ENCODE results near the gene RGPD5. TPM values are rescaled to one million over a fixed set of nuclear protein-coding genes. Genes with fewer than 3 reads are reported as not detected.
"Not testable (repeated sequence)": the region's sequence is repeated elsewhere in the genome, so short reads cannot be mapped to it uniquely, and the experiment has no call there.

RGPD5 gene
- total RNA-seq (10 to 100 TPM; 22.0 to 64.9 (median 36.8) TPM), polyA plus RNA-seq (10 to 100 TPM in 1 of 3 donors, 1 to 10 TPM in 2; 3.3 to 11.0 (median 3.9) TPM)
- long read RNA-seq, donor 1, full-length matches to known transcripts, result 2 of 8 reads
- long read RNA-seq, donor 1, partial matches to known transcripts, result 2 of 8 reads
- long read RNA-seq, donor 1, other reads (novel, unspliced or antisense), result 4 of 8 reads
- long read RNA-seq, donor 2, full-length matches to known transcripts, result 1 of 10 reads
- long read RNA-seq, donor 2, partial matches to known transcripts, result 3 of 10 reads
- long read RNA-seq, donor 2, other reads (novel, unspliced or antisense), result 6 of 10 reads

- peak in 1 of 2 donors; percentile 6 for DNase-seq
- peak; percentile 99 to 100 (median 99) for ATAC-seq
- H3K4me3 ChIP-seq; H3K27ac ChIP-seq; H3K9me3 ChIP-seq; intact Hi-C loops (cut with DNase I); H3K36me3 ChIP-seq (ENCODE audit: insufficient read depth in 1 of 2, low read depth in 1 of 2); H3K27me3 ChIP-seq (ENCODE audit: insufficient read depth in 3 of 3, low read length in 2 of 3); H3K4me1 ChIP-seq: not testable (repeated sequence)
- WGBS, 3 donors, result 1% methylated on average over 17 of the region's 77 CpGs; no CpG with 5 or more reads in 2 of the 3 donors
Measured at GRCh38 chr2:109794074-109794737, at the start of gene RGPD5. Gene RGPD5, plus strand, starts transcription at chr2:109794305. Its CDS starts 161 bp downstream, at chr2:109794466.

DNA sequence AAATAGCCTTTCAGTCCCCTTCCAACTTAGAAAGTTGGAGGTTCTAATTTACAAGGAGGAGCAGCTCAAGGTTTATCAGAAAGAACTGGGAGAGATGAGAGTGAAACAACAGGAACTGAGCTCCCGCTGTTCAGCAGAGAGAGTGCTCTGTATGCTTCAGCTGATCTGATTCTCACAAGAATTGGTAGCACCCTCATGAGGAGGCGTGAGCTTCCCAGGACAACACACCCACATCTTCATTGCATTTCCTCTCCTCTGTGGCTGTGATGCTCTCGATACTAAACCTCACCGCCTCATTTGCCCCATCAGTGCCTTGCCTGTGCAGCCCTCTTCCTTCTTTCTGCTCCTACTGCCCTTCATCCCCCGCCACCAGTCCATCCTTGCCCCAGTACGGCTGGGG, 42.5 kb upstream of the RGPD5 start:
- H3K4me1 ChIP-seq; H3K4me3 ChIP-seq; ATAC-seq; H3K36me3 ChIP-seq (ENCODE audit: insufficient read depth in 1 of 2, low read depth in 1 of 2); H3K9me3 ChIP-seq; H3K27me3 ChIP-seq (ENCODE audit: insufficient read depth in 3 of 3, low read length in 2 of 3); H3K27ac ChIP-seq; intact Hi-C loops (cut with DNase I); DNase-seq: not testable (repeated sequence)
- WGBS, 3 donors, result no CpG with 5 or more reads among the region's 6 CpGs

DNA sequence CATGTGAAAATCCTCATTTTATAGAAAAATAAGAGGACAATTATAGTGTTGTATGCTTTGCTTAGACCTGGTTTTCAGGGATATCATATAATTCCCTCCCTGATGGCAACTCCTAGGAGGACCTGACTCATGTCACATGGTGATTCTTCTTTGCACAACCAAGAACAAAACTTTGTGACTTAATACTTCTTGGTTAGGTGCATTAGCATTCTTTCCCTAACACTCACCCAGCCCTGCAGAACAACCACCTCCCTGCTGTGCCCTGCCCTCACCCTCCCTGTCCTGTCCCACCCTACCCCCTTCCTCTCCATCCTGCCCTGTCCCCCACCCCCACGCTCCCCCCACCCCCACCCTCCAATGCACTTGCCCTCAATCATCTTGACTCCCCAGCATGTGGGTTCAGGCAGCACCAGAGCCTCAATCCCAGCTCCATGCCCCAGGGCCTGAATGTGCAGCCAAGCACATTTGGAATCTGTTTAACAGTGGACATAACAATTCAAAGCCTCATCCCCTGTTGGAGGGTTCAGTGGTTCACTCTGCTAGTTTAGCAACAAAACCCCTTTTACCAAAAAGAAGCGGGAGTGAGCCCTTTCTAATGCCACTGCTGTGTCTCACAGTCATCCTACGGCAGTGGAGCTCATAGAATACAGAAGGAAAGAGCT, 36.8 kb upstream of the RGPD5 start:
- H3K27ac ChIP-seq; DNase-seq; H3K4me1 ChIP-seq; H3K4me3 ChIP-seq; H3K27me3 ChIP-seq (ENCODE audit: insufficient read depth in 3 of 3, low read length in 2 of 3); H3K36me3 ChIP-seq (ENCODE audit: insufficient read depth in 1 of 2, low read depth in 1 of 2); H3K9me3 ChIP-seq; intact Hi-C loops (cut with DNase I): not testable (repeated sequence)
- ATAC-seq, result peak in 1 of 4 donors; percentile 7
- WGBS, 3 donors, result no CpG with 5 or more reads among the region's 3 CpGs

GRCh38 chr2:109760265-109761042, 33.7 kb upstream of the RGPD5 start:
- H3K9me3 ChIP-seq, result not testable (repeated sequence)

DNA sequence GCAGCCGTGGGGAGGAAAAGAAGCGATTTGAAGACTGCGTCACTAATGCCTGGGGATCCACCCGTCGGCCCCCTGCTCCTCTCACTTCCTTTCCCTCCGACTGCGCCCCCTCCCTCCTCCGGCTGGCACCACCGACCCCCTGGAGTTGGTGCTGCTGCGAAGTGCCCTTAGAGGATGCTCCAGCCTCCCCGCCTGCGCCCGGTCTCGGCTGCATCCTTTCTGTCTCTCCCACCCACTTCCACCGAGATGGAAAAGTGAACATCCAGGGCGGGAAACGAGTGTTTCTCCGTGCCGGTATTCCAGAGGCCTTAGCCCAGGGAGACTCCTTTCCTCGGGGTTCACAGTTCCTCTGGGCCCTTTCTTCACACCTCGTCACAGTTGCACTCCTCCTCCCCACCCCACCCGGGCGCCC, 33.1 kb upstream of the RGPD5 start:
- H3K4me1 ChIP-seq; H3K27ac ChIP-seq; DNase-seq; H3K36me3 ChIP-seq (ENCODE audit: insufficient read depth in 1 of 2, low read depth in 1 of 2); H3K9me3 ChIP-seq; intact Hi-C loops (cut with DNase I); H3K4me3 ChIP-seq; H3K27me3 ChIP-seq (ENCODE audit: insufficient read depth in 3 of 3, low read length in 2 of 3): not testable (repeated sequence)
- 0 to 6% methylated on average over 3 to 7 of the region's 23 CpGs; no CpG with 5 or more reads in 1 of the 3 donors for WGBS, 3 donors
- ATAC-seq, result peak in 2 of 4 donors; percentile 15 to 34

More at GRCh38 chr2:109760265-109761042, 33.7 kb upstream of the RGPD5 start:
- H3K27me3 ChIP-seq (ENCODE audit: insufficient read depth in 3 of 3, low read length in 2 of 3); intact Hi-C loops (cut with DNase I); H3K27ac ChIP-seq; H3K4me1 ChIP-seq; H3K4me3 ChIP-seq; H3K36me3 ChIP-seq (ENCODE audit: insufficient read depth in 1 of 2, low read depth in 1 of 2): not testable (repeated sequence)
- WGBS, 3 donors, result 0 to 2% (median 1%) methylated on average over 13 to 57 of the region's 106 CpGs
- peak; percentile 26 to 59 (median 46) for ATAC-seq
- peak in 1 of 2 donors; percentile 31 for DNase-seq

GRCh38 chr2:109761976-109762375, 32.1 kb upstream of the RGPD5 start:
- ATAC-seq; H3K27me3 ChIP-seq (ENCODE audit: insufficient read depth in 3 of 3, low read length in 2 of 3); H3K27ac ChIP-seq; DNase-seq; H3K4me3 ChIP-seq; H3K9me3 ChIP-seq; intact Hi-C loops (cut with DNase I); H3K4me1 ChIP-seq; H3K36me3 ChIP-seq (ENCODE audit: insufficient read depth in 1 of 2, low read depth in 1 of 2): not testable (repeated sequence)
- 94 to 100% (median 94%) methylated on average over 1 of the region's 5 CpGs for WGBS, 3 donors

DNA sequence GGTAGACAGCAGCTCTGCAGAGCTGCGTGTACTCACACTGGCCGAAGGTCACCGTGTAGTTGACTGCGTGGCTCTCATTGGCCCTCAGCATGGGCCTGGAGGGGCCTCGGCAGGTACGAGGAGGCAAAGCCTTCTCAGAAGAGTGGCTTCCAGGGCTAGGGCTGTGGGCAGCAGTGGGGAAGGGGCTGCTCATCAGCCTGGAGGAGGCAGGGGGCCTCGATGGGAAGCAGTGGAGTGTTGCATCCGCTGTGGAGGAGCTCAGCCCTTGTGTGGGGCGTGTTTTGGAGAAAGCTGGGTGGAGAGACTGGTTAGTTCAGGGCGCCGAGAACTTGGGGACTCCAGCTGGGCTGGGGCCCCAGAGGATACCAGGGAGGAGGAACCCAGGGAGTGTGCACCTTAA, 28.0 kb upstream of the RGPD5 start:
- H3K27me3 ChIP-seq (ENCODE audit: insufficient read depth in 3 of 3, low read length in 2 of 3); intact Hi-C loops (cut with DNase I); H3K4me3 ChIP-seq; H3K27ac ChIP-seq; H3K36me3 ChIP-seq (ENCODE audit: insufficient read depth in 1 of 2, low read depth in 1 of 2); H3K9me3 ChIP-seq; H3K4me1 ChIP-seq; ATAC-seq: not testable (repeated sequence)
- WGBS, 3 donors, result 79 to 100% (median 83%) methylated on average over 2 to 7 of the region's 11 CpGs
- DNase-seq, result peak in 1 of 2 donors; percentile 23

GRCh38 chr2:109766886-109767578, 27.1 kb upstream of the RGPD5 start:
- H3K9me3 ChIP-seq; H3K4me3 ChIP-seq; H3K27ac ChIP-seq; H3K36me3 ChIP-seq (ENCODE audit: insufficient read depth in 1 of 2, low read depth in 1 of 2); intact Hi-C loops (cut with DNase I); H3K27me3 ChIP-seq (ENCODE audit: insufficient read depth in 3 of 3, low read length in 2 of 3); H3K4me1 ChIP-seq; DNase-seq; ATAC-seq: not testable (repeated sequence)
- 70 to 82% (median 73%) methylated on average over 6 of the region's 8 CpGs for whole genome bisulfite sequencing, 3 donors

DNA sequence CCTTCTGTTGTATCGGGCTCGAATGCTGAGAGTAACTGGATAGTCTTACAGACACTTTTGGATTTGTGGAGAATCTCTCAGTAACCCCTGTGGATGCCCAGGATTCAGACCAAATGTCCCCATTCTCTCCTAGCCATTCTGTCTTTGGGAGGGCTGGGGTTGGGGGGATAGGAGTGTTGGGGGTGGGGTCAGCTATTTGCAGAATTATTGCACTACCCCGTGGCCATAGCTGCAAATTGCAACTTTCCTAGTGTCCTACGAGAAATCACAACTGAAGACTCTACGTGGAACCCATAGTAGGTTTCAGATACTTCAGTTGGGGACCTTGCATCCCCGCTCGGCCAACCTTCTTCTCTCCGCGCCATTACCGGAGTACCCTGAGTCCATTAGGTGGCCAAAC, 25.2 kb upstream of the RGPD5 start:
- H3K36me3 ChIP-seq (ENCODE audit: insufficient read depth in 1 of 2, low read depth in 1 of 2); H3K9me3 ChIP-seq; H3K27me3 ChIP-seq (ENCODE audit: insufficient read depth in 3 of 3, low read length in 2 of 3); H3K4me3 ChIP-seq; intact Hi-C loops (cut with DNase I); DNase-seq; H3K27ac ChIP-seq; H3K4me1 ChIP-seq; ATAC-seq: not testable (repeated sequence)
- WGBS, 3 donors, result 98% methylated on average over 5 of the region's 10 CpGs; no CpG with 5 or more reads in 2 of the 3 donors

- H3K9me3 ChIP-seq; DNase-seq; ATAC-seq; H3K4me3 ChIP-seq; H3K27me3 ChIP-seq (ENCODE audit: insufficient read depth in 3 of 3, low read length in 2 of 3); intact Hi-C loops (cut with DNase I); H3K36me3 ChIP-seq (ENCODE audit: insufficient read depth in 1 of 2, low read depth in 1 of 2); H3K4me1 ChIP-seq; H3K27ac ChIP-seq: not testable (repeated sequence)
- no CpG with 5 or more reads among the region's 2 CpGs for WGBS, 3 donors
Measured at GRCh38 chr2:109779118-109779517, 15.0 kb upstream of the RGPD5 start.

All from psoas muscle (tissue), 8 donors.